ENCODE data around the gene C9orf152.
"Not testable (repeated sequence)": the region's sequence is repeated elsewhere in the genome, so short reads cannot be mapped to it uniquely, and the experiment has no call there.

The C9orf152 gene

DNA sequence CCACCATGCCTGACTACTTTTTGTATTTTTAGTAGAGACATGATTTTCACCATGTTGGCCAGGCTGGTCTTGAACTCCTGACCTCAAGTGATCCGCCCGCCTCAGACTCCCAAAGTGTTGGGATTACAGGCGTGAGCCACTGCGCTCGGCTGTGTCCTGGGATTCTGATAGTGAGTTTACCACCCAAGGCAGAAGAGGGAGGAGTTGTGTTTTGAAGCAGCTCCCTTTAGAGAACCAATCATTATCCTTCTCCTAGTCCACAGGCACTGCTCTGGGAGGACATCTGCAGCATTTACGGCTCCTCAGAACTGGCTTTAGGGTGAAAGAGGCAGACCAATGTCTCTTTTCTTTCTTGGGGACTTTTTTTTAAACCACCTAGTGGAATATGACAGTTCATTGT lies 5.7 kb downstream of the C9orf152 start:
- Histone ChIP-seq H3K36me3 (no peaks in the 10 kb centered on the region), H3K27ac (no peak overlapping the region), H3K4me3 (no peak overlapping the region), H3K9me3 (no peaks in the 10 kb centered on the region), H3K27me3 (peaks cover 0 to 8% of the 10 kb centered on the region in 2 donors), H3K4me1 (no peaks in the 10 kb centered on the region)
- TF ChIP-seq, protein P1, sequence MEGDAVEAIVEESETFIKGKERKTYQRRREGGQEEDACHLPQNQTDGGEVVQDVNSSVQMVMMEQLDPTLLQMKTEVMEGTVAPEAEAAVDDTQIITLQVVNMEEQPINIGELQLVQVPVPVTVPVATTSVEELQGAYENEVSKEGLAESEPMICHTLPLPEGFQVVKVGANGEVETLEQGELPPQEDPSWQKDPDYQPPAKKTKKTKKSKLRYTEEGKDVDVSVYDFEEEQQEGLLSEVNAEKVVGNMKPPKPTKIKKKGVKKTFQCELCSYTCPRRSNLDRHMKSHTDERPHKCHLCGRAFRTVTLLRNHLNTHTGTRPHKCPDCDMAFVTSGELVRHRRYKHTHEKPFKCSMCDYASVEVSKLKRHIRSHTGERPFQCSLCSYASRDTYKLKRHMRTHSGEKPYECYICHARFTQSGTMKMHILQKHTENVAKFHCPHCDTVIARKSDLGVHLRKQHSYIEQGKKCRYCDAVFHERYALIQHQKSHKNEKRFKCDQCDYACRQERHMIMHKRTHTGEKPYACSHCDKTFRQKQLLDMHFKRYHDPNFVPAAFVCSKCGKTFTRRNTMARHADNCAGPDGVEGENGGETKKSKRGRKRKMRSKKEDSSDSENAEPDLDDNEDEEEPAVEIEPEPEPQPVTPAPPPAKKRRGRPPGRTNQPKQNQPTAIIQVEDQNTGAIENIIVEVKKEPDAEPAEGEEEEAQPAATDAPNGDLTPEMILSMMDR (IDR thresholded peaks at IDR 0.05) = no peak
- DNase-seq = no peak
- intact Hi-C loops (cut with DNase I; ENCODE audit: low total_unique reads) = no loop called here

DNA sequence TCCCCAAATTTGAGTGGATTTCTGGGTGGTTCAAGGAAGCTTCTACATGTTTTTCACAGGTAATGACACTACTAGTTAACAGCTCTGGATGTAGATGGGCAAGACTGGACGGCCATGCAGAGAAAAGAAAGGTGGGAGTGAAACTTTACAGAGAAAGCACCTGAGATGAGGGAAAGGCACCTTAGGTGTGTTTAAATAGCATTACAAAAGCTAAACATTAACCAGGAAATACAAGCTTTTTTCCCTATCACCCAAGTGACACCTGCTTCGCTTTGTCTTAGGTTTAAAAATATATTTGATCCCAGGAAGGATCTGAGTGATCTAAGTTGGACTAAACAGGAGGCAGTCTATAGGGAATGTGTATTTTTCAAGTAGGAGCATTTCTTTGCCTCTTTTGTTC lies 8.3 kb downstream of the C9orf152 start:
- H3K4me1 ChIP-seq = no peaks in the 10 kb centered on the region
- no peaks in the 10 kb centered on the region for H3K27me3 ChIP-seq
- TF ChIP-seq, protein P1 (IDR thresholded peaks at IDR 0.05) = no peak
- H3K36me3 ChIP-seq = no peaks in the 10 kb centered on the region
- H3K4me3 ChIP-seq = no peak overlapping the region
- DNase-seq = no peak
- H3K27ac ChIP-seq = no peak overlapping the region
- intact Hi-C loops (cut with DNase I; ENCODE audit: low total_unique reads) = no loop called here
- H3K9me3 ChIP-seq = no peaks in the 10 kb centered on the region

DNA sequence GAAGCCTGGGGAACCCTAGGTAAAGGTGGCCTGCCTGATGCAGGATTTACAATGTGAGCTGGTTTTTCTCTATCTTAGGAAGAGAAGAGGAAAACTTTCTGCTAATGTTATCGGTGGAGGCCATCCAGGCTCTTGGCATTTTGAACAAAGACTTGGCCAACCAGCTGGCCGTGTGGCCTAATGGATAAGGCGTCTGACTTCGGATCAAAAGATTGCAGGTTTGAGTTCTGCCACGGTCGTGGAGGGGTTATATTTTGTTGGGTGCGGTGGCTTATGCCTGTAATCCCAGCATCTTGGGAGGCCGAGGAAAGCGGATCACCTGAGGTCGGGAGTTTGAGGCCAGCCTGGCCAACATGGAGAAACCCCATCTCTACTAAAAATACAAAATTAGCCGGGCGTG lies 9.6 kb downstream of the C9orf152 start:
- Histone ChIP-seq H3K4me3 (no peak overlapping the region), H3K27ac (no peak overlapping the region), H3K4me1 (peaks cover 0 to 6% (median 0%) of the 10 kb centered on the region in 4 donors), H3K9me3 (no peaks in the 10 kb centered on the region), H3K36me3 (no peaks in the 10 kb centered on the region), H3K27me3 (no peaks in the 10 kb centered on the region)
- TF ChIP-seq, protein P1 (IDR thresholded peaks at IDR 0.05) = no peak
- no peak for DNase-seq
- intact Hi-C loops (cut with DNase I; ENCODE audit: low total_unique reads) = no loop called here

DNA sequence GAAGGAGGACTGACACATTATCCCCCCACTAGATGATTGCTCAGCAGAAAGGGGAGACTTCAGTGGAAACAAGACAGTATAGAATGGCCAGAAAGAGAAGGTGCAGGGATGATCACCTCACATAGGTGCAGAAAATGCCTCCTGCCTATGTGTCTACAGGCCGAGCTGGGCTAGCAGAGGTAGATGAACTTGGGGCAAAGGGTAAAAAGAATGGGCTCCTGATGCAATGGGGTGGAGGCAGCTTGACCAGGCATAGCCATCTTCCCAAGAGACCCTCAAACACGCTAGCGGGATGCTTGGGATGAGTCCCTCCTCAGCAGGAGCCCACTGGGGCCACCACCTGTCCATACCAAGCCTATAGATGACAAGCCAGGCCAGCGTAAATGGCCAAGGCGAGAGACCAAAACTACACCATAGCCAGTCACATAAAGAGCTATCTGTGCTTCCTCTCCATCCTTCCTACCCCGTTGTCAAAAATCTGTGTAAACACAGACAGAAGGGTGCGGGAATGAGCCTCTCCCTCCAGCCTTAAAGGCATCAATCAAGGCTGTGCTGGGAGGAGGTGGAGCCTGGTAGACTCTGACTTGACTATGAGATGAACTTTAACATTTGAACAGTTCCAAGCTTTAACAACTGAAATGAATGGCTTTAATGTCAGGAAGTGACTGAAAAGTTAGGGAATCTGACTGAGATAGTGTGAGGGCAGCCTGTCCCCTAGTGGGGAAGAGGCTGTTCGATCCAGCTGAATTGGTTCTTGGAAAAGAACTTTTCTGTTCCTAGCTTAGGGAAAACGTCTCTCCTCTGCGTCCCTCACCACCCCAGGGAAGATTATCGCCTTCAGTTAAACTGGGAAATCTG lies 10.4 kb downstream of the C9orf152 start:
- TF ChIP-seq, protein P1 (IDR thresholded peaks at IDR 0.05) = no peak
- no peak overlapping the region for H3K4me3 ChIP-seq
- no peak overlapping the region for H3K27ac ChIP-seq
- H3K36me3 ChIP-seq = no peaks in the 10 kb centered on the region
- H3K27me3 ChIP-seq = no peaks in the 10 kb centered on the region
- intact Hi-C loops (cut with DNase I; ENCODE audit: low total_unique reads) = no loop called here
- H3K9me3 ChIP-seq = no peaks in the 10 kb centered on the region
- H3K4me1 ChIP-seq = peaks cover 0 to 14% (median 2%) of the 10 kb centered on the region in 4 donors
- no peak for DNase-seq

DNA sequence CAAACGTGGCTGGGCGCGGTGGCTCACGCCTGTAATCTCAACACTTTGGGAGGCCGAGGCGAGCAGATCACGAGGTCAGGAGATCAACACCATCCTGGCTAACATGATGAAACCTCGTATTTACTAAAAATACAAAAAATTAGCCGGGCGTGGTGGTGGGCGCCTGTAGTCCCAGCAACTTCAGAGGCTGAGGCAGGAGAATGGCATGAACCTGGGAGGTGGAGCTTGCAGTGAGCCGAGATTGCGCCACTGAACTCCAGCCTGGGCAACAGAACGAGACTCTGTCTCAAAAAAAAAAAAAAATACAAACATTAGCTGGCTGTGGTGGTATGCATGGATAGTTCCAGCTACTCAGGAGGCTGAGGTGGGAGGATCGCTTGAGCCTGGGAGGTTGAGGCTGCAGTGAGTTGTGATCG lies 11.9 kb downstream of the C9orf152 start:
- H3K9me3 ChIP-seq; DNase-seq; H3K36me3 ChIP-seq; intact Hi-C loops (cut with DNase I; ENCODE audit: low total_unique reads); H3K27ac ChIP-seq; H3K27me3 ChIP-seq; H3K4me3 ChIP-seq: not testable (repeated sequence)
- peaks cover 4 to 24% (median 8%) of the 10 kb centered on the region in 4 donors for H3K4me1 ChIP-seq

DNA sequence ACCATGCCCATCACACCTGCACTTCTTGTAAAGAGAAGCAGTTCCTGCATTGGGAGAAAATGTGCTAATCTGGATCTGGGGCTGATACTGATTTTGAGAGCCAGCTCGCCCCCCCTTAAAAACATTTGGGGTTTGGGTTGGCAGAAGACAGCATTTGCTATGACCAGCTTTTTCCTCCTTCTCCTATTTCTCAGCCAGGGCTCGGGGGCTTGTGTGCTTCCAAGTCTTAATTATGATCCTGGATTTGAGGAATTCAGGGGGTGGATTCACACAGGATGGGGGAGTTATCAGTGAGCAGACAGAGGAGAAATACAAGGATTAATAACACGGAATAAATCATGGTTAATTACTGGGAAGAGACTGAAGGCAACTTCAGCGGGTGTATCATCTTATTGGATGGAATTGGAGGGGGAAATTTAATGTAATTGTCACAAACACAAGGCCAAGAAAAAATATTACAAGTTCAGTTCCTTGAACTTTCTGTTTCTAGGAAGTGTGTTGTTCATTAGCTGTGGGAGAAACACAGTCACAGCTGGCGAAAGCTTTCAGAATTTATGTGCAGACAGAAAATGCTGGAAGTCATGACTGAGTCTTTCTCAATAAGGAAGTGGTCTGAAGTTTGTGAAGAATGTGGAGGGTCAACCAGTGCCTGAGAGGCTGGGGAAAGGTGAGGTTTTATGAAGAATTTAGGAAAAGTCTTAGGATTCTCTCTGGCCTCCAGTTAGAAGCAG lies 15.3 kb downstream of the C9orf152 start:
- H3K4me3 ChIP-seq = no peak overlapping the region
- H3K9me3 ChIP-seq = no peaks in the 10 kb centered on the region
- H3K27ac ChIP-seq = peak overlapping the region; percentile 59 to 60
- intact Hi-C loops (cut with DNase I; ENCODE audit: low total_unique reads) = no loop called here
- peak in 1 of 2 donors; percentile 54 for DNase-seq
- peaks cover 4 to 24% (median 11%) of the 10 kb centered on the region in 4 donors for H3K4me1 ChIP-seq
- no peaks in the 10 kb centered on the region for H3K27me3 ChIP-seq
- TF ChIP-seq, protein P1 (IDR thresholded peaks at IDR 0.05) = no peak
- no peaks in the 10 kb centered on the region for H3K36me3 ChIP-seq
